ENCODE results near the gene MAP4.

- TF ChIP-seq ZNF70 (CRISPR knock-in tag; IDR thresholded peaks at IDR 0.05) (no peak), ESRRG (CRISPR knock-in tag; IDR thresholded peaks at IDR 0.05) (no peak), TOX (CRISPR knock-in tag; IDR thresholded peaks at IDR 0.05; ENCODE audit: borderline replicate concordance) (no peak), ZFP3 (CRISPR knock-in tag; IDR thresholded peaks at IDR 0.05) (no peak), PPARA (CRISPR knock-in tag; IDR thresholded peaks at IDR 0.05; ENCODE audit: borderline replicate concordance) (no peak), ARNTL (CRISPR knock-in tag; IDR thresholded peaks at IDR 0.05; ENCODE audit: borderline replicate concordance, low read depth) (no peak), TCF4 (CRISPR knock-in tag; IDR thresholded peaks at IDR 0.05; ENCODE audit: borderline replicate concordance) (no peak), GLIS3 (CRISPR knock-in tag; IDR thresholded peaks at IDR 0.05) (no peak), POU6F1 (CRISPR knock-in tag; IDR thresholded peaks at IDR 0.05; ENCODE audit: borderline replicate concordance, low read depth) (no peak), SNAI2 (CRISPR knock-in tag; IDR thresholded peaks at IDR 0.05) (no peak), ZNF8 (CRISPR knock-in tag; IDR thresholded peaks at IDR 0.05) (no peak)
- TF ChIP-seq, protein P1, sequence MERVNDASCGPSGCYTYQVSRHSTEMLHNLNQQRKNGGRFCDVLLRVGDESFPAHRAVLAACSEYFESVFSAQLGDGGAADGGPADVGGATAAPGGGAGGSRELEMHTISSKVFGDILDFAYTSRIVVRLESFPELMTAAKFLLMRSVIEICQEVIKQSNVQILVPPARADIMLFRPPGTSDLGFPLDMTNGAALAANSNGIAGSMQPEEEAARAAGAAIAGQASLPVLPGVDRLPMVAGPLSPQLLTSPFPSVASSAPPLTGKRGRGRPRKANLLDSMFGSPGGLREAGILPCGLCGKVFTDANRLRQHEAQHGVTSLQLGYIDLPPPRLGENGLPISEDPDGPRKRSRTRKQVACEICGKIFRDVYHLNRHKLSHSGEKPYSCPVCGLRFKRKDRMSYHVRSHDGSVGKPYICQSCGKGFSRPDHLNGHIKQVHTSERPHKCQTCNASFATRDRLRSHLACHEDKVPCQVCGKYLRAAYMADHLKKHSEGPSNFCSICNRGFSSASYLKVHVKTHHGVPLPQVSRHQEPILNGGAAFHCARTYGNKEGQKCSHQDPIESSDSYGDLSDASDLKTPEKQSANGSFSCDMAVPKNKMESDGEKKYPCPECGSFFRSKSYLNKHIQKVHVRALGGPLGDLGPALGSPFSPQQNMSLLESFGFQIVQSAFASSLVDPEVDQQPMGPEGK (CRISPR knock-in tag; IDR thresholded peaks at IDR 0.05; ENCODE audit: borderline replicate concordance): no peak
Observed at GRCh38 chr3:47863391-47864128, 152.7 kb downstream of the MAP4 start.
